Choroid plexus epithelial cell (primary cell): Measurements from ENCODE around the gene PLA2G5.

Experiments
- DNase-seq: peaks from one replicate; pipeline ENCODE4 v3.0.0-alpha.2; 2010; ENCODE audit warnings: low read depth
- H3K4me3 ChIP-seq: 2 replicates; pipeline ENCODE4 v1.5.1; 2011; ENCODE audit warnings: low read depth, mild to moderate bottlenecking, control low read depth, low read length, moderate library complexity
- CTCF ChIP-seq: conservative IDR thresholded peaks from 2 replicates; pipeline ENCODE4 v1.5.1; 2011; ENCODE audit warnings: low read depth, mild to moderate bottlenecking, control low read depth, inconsistent platforms, low read length, moderate library complexity

PLA2G5 gene

GRCh38 chr1:20108366-20109123 is 38.6 kb downstream of the PLA2G5 start:
- H3K4me3 ChIP-seq = no peak overlapping the region
- DNase-seq = no peak
- TF ChIP-seq CTCF = no peak

GRCh38 chr1:20109223-20109856 is 39.3 kb downstream of the PLA2G5 start:
- no peak for TF ChIP-seq CTCF
- no peak for DNase-seq
- no peak overlapping the region for H3K4me3 ChIP-seq

DNA sequence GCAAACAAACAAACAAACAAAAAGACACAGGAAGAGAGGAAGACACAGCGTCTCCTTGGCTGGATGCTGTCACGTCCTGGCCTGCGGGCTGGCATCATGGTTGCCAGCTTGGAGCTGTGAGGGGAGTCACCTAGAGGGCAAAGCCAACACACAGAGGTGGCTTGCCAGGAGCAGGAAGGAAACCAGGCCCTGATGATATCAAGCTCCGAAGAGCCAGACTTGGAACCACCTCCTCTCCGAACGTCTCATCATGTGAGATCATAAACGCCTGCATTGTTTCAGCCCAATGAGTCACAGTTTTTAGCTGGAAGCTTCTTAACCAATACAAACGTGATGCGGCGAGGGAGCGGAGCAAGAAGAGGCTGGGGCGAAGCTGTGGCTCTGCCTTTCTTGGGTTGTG is 40.7 kb downstream of the PLA2G5 start:
- no peak for TF ChIP-seq CTCF
- no peak overlapping the region for H3K4me3 ChIP-seq
- DNase-seq = no peak

DNA sequence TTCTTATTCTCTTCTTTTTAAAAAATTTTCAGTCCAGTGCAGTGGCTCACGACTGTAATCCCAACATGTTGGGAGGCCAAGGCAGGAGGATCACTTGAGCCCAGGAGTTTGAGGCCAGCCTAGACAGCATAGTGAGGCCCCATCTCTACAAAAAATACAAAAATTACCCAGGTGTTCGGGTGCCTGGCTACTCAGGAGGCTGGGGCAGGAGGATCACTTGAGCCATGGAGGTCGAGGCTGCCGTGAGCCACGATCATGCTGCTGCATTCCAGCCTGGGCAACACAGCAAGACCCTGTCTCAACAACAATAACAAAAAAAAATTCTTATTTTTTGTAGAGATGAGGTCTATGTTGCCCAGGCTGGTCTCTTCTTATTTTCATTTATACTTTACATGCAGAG is 41.5 kb downstream of the PLA2G5 start:
- no peak for DNase-seq
- no peak for TF ChIP-seq CTCF
- no peak overlapping the region for H3K4me3 ChIP-seq

DNA sequence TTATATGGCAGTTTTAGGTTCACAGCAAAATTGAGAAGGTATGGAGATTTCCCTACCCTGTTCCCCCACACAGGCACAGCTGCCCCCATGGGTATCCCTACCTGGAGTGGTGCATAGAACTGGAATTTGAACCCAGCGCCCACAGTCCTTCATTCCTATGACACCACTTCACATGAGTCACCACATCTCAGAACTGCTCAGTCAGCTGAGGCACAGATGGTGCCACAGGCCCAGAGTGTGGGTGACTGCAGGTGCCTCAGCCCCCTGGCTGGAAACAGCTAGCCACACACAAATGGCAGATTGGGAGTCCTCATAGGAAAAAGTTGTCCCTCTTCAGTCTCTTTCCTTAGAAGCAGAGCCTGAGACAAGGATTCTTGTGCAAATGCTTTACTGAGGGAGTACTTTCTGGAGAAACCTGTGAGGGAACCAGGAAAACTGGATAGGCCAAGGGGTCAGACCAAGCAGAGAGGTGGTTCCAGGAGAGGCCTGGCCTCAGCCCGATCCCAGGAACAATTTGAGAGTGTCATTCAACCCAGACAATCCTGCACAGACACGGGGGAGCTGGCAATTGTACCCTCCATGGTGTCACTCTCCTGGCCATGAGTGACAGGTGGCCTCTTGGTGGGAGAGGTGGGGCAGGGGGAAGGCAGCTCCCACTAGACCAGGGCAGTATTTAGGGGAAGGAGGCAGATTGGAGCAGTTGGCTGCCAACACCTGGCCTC is 42.4 kb downstream of the PLA2G5 start:
- H3K4me3 ChIP-seq = no peak overlapping the region
- TF ChIP-seq CTCF = no peak
- DNase-seq = no peak

- no peak for TF ChIP-seq CTCF
- no peak for DNase-seq
- no peak overlapping the region for H3K4me3 ChIP-seq
Observed at GRCh38 chr1:20114021-20114648, 44.1 kb downstream of the PLA2G5 start.
